Ovary (tissue), 3 donors: ENCODE data around the gene MYOF.

Experiments
- EP300 ChIP-seq: sonication (generic); formaldehyde crosslinking; IDR thresholded peaks from one replicate; pipeline ENCODE4 v1.6.1; 2017; ENCODE audit warnings: antibody characterized with exemption
- POLR2A ChIP-seq: fragments of 450-650 bp; IDR thresholded peaks from one replicate; pipeline ENCODE4 v1.6.1; 2017; ENCODE audit warnings: antibody characterized with exemption, mild to moderate bottlenecking, moderate library complexity
- TF ChIP-seq, protein P1 (sequence below), 3 donors: fragments of 450-650 bp in 2 of 3; fragments of 200-600 bp in 1 of 3; IDR thresholded peaks; one replicate each; pipeline versions ENCODE4 v1.5.1 to v1.8.0; 2016 to 2022; ENCODE audit warnings: antibody characterized with exemption in 3 of 3, mild to moderate bottlenecking in 1 of 3
- donor health status: DM: no; HTN: no; CAD: no.

DNA sequence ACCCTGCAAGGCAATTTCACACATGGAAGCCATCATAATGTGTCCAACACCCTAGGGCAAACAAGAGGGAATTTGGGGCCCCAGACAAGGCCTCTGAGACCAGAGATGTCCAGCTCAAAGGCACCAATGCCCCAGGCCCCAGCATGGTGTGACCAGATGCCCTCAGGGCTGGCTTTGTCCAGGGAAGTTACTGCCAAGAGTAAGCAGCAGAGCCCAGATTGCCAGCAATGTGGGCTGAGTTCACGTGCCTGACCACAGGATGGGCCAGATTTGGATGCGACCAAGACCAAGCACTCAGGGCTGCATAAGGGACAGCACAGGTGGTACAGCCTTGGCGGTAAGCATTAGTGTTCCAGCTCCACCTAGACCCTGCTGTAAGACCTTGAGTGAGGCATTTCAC, 12.7 kb downstream of the MYOF start:
- no peak for TF ChIP-seq POLR2A
- TF ChIP-seq EP300: no peak
- TF ChIP-seq, protein P1, sequence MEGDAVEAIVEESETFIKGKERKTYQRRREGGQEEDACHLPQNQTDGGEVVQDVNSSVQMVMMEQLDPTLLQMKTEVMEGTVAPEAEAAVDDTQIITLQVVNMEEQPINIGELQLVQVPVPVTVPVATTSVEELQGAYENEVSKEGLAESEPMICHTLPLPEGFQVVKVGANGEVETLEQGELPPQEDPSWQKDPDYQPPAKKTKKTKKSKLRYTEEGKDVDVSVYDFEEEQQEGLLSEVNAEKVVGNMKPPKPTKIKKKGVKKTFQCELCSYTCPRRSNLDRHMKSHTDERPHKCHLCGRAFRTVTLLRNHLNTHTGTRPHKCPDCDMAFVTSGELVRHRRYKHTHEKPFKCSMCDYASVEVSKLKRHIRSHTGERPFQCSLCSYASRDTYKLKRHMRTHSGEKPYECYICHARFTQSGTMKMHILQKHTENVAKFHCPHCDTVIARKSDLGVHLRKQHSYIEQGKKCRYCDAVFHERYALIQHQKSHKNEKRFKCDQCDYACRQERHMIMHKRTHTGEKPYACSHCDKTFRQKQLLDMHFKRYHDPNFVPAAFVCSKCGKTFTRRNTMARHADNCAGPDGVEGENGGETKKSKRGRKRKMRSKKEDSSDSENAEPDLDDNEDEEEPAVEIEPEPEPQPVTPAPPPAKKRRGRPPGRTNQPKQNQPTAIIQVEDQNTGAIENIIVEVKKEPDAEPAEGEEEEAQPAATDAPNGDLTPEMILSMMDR (IDR thresholded peaks at IDR 0.05): no peak
